Measurements from ENCODE around the gene FMNL2.

FMNL2 gene

DNA sequence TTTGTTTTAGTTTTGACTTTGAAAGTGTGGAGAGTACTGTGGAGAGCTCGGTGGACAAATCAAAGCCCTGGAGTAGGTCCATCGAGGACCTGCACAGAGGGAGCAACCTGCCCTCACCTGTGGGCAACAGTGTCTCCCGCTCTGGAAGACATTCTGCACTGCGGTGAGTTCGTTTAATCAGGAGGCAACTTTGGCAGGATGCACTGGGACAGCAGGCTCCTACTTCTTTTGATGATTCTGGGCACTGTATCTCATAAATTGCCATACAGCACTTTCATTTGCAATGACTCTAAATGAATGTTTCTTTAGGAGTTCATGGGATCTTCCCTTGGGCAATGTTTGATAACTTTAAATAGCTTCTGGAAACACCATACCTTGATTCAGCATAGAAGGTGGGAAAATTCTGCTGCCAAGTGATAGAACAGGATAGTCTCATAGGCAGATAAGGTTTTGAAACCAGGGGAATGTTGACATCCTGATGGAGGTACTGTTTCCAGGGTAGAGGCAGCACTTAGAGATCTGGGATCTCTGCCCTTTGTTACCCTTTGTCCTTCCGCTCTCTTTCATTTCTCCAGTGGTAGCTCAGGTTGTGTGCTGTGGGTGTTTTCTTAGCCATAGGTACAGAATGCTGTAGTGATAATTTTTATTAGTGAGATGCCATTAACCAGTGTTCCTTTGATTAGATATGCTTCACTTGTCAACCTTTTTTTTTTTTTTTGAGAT is 226.1 kb downstream of the FMNL2 start:
- DNase-seq = no peak

DNA sequence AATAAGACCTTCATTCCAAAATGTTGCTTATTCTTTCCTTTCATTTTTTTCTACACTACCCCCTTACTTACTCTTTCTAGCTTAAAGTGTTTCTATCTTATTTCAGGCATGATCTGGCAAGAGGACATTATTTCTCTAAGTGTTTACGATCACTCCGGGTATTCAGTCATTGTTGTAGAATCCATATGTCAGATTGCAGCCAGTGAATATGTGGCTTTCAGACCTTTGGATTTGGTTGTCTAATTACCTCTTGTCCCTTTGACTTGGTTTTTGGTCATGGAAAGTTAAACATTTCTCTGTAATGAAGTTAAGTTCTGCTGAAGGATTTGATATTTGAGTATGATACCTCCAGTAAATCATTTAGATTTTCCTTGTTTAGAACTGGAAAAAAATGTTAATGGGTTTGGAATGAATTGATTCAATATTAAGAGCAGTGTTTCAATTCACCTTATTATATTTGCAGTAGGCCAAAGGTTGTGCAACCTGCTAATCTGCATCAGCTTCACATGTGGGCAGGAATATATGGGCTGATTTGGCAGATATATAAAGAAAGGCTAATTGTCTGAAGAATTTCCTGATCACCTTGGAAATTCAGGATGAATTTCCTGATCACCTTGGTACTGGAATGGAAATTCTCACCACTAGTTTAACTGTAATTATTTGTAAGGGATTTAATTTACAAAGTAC is 227.4 kb downstream of the FMNL2 start:
- DNase-seq = no peak

DNA sequence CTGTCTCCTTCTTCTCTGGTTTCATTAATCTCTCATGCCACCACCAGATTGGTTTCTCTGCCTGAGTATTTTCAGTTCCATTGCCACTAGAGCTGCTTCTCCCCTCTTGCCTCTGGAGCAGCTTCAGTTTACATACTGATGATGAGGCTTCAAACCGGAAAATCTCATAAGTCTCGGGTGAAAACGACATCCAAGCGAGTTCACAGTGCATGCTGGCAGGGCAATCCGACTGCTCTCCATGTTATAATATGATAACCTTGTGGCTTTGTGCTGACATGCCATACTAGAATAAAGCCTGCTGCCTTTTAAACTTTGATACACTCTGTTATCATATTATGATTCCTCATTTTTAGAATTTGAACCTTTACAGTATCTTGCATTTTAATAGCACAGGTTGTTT is 228.8 kb downstream of the FMNL2 start:
- DNase-seq = no peak

DNA sequence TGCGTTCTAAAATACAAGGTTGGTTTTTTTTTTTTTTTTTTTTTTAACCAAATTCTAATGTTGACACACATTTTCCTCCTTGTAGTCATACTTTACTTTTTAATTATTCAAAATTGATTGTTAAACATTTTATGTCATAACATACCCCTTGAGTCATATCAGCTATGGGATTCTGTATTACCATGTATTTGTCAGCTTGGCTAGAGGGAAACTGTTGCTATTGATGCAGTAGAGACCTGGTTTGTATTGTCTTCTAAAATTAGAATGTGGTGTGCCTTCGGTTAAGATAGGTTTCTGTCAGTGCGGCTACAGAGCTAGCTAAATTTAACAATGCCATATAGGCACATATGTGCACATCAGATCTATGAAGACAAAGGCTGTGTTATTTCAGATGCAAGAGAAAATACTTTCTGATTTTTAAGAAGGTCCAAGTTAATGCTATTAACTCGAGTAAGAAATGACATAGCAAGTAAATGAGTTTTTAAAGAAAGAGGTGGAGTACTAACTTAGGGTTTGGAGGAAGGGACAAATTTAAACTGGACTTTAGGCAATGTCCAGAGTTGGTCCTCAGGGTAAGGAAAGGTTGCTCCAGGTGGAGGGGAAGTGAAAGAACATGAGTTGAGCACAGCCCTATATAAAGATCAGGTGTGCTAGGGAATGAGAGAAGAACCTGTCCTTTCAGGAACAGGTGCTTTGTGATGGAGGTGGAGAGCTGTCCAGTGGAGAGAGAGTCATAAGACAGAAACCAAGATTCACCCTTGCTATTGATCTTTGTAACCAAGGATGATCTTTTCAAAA is 230.0 kb downstream of the FMNL2 start:
- DNase-seq = no peak

DNA sequence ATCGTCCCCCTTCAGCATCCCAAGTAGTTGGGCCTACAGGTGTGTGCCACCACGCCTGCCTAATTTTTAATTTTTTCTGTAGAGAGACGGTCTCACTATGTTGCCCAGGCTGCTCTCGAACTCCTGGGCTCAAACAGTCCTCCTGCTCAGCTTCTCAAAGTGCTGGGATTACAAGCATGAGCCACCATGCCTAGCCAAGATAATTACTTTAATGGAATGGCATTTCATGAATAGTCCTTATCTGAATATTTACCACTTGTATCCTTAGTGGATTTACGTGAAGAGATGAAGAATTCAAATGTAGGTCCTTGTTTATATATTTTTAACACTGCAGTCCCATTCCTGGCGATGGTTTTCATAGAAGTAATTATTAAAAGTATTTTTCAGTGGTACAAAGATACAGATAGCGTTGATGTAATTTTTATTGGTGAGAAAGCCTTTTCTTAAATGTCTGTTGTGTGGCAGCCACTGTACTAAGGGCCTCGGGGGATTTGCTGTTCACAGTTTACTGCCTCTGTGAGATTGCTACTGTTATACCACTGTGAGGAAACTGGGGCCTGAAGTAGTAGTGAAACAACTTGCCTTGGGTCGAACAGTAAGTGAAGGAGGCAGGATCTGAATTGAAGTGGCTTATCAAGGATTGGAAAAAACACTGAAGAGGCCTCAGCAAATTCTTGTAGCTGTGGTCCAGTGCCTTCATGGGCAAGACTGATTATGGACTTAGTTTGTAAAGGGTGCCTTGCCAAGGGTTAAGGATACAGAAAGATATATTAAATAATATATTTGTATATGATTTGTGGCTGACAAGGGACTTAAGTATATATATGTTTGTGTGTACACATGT is 231.1 kb downstream of the FMNL2 start:
- no peak for DNase-seq

DNA sequence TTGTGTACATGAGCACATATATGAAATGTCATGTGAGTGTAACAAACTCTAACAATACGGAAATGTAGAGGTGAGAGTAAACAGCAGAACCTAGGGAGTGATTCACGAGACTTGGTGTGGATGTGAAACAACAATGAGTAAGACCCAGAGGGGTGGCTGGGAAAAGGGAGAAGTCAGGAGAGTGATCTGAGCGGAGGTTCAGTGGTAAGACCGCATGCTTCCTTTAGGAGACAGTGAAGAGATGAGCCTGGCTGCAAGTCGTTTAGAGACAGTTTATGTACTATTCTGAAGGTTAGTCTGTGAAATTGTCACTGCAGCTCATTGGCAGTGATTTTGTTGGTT is 231.7 kb downstream of the FMNL2 start:
- DNase-seq = no peak

DNA sequence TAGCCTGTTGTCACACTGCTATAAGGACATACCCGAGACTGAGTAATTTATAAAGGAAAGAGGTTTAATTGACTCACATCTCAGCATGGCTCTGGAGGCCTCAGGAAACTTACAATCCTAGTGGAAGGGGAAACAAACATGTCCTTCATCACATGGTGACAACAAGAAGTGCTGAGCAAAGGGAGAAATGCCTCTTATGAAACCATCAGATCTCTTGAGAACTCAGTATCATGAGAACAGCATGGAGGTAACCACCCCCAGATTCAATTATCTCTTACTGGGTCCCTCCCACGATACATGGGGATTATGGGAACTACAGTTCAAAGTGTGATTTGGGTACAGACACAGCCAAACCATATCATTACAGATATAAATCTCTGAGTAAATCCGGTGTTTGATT is 233.6 kb downstream of the FMNL2 start:
- no peak for DNase-seq

DNA sequence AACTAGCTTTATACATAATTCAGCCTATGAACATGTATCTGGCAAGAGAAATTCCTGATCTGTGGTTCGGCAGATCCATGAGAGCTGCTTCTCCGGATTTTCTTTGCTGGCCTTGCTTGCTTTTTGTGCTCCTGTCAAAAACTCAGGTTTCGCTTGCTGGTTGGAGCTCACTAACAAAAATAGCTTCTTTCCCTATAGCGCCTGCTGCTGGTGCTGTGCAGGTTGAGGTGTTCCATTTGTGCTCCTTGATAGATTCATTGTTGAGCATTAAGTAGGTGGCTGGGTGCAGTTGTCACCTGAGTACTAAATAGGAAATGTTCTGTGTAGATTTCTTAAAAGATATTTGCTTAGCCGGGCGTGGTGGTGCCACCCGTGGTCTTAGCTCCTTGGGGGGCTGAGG is 234.2 kb downstream of the FMNL2 start:
- DNase-seq = no peak

DNA sequence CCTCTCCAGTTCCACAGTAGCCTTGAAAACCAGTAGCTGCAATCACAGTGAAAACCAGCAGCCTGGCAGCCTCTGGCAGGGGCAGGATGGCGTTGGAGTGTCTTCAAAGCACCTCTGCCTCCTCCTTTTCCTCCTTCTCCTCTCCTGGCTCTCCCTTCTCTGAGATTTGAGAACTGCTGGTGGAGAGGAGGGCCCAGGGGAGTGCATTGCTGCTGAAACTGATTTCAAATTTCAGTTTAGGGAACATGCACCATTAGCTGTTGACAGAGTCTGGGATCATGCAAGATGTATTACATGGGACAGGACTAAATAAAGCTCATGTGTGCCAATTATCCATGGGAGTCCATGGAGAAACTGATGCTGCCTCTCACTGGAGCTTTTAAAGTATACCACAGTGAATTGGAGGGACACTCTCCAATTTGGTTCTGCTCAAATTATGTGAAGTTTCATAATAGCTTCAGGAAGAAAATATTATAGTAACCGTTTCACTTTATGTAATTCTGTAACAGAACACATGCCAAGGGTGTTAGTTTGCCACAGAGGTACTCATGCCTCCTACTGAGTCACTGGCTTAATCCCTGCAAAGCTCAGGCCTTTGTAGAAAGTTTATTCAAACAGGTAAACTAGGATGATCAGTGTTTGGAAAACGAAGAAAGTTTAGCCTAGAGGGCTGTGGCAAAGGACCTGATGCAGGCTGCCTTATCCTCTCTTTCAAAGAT is 236.2 kb downstream of the FMNL2 start:
- DNase-seq = no peak

DNA sequence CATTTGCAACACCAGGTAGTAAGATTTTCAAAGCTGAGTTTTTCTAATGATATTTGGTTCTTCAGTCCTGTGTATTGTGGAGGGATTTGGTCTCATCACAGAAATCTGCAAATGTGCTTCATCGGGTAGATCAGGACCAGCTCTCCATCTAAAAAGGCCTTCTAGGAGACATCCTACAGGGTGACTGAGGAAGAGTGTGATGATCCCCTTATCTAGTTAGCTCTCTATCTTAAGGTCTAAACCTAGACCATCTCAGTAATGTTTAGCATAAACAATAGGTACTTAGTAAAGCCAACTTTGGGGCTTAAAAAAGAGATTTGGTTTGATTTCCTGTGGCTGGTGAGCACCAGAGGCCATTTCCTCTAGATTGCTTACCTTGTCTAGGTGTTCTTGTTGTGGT is 237.1 kb downstream of the FMNL2 start:
- DNase-seq = no peak

DNA sequence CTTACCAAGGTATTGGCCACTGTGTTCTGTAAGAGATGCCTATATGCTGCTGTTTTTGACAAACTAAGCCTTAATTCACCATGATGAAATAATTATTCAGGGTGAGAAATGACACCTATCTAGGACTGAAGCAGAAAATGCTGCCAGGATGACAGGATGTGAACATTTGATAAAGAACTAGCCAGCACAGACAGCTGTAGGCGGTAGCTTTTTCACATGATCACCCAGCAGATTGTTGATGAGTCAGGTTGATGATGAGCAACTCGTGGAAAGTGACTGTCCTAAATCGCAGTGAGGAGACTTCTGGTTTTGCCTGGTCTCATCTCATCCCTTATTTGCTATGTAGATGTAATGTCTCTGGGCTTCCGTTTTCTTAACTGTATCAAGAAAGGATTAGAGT is 238.2 kb downstream of the FMNL2 start:
- DNase-seq = peak; percentile 32 to 63

DNA sequence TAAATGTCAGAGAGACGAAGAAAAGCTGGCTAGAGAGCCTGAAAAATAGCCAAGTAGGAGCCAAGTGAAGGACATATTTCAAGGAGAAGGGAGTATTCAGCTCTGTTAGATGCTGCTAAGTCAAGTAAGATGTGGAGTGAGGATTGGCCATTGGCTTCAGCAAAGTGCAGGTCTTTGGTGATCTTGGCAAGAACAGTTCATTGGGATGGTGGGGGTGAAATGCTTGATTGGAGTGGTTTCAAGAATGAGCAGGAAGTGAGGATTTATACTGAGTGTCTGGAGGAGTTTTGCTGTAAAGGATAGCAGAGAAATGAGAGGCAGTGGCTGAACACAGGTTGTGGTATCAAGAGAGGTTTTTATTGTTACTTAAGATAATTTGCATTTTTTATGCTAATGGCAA is 242.6 kb downstream of the FMNL2 start:
- no peak for DNase-seq

DNA sequence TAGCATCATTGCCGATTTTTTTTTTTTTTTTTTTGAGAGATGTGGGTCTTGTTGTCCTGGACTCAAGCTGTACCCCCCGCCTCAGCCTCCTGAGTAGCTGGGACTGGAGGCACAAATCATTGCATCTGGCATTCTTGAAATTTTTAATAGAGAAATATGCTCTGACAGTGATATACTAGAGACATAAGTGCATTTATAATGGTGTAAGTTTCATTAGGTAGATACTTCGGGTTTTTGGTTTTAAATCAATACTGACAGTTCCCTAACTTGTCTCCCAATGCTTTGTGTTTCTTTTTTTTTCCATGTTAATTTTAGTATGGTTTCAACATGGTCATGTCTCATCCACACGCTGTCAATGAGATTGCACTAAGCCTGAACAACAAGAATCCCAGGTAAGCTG is 243.6 kb downstream of the FMNL2 start:
- no peak for DNase-seq

DNA sequence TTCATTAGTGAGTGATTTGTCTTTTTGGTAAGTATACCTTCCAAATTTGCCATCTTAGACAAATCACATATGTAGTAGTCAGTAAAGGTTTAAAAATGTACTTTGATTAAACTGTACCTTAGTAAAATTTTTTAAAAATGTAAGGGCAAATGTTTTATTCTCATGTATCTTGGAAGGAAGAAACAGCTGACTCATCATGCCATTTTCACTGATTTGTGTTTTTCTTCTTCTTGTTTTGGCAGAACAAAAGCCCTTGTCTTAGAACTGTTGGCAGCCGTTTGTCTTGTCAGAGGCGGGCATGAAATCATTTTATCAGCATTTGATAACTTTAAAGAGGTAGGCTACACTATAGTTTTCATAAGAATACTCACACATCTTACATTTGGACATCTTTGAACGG is 245.7 kb downstream of the FMNL2 start:
- peak in 1 of 2 donors; percentile 81 for DNase-seq

DNA sequence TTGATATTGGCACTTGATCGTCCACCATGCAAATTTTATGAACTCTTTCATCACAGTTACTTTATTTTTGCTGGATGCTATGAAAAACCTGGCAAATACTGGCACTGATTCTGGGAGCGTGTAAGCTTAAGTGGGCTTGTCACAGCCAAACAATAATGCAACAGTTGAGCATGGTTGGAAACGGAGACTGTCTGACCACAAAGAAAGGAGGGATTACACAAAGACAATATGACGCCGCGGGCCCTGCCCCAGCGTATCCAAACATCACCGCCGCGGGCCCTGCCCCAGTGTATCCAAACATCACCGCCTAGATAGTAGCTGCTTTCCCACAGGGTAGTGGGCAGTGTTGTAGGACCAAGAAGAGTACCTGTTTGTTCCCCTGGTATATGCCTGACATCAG is 246.4 kb downstream of the FMNL2 start:
- DNase-seq = no peak

DNA sequence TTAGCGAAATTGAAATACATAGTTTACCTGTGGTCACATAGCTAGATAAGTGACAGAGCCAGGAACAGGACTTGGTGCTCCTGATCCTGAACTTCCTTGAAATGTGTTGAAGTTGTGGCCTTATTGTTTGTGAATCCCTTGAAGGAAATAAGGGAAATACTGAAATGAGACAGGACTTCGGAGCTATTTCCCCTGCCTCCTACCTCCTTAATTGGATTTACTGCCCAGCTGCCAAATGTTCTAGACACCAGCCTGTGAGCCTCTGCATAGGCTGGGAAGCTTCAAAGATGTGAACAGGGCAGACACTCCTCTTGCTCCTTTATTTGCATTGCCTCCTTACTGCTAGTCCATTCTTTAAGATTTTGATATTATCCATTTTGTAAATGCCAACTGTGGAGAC is 247.1 kb downstream of the FMNL2 start:
- no peak for DNase-seq

DNA sequence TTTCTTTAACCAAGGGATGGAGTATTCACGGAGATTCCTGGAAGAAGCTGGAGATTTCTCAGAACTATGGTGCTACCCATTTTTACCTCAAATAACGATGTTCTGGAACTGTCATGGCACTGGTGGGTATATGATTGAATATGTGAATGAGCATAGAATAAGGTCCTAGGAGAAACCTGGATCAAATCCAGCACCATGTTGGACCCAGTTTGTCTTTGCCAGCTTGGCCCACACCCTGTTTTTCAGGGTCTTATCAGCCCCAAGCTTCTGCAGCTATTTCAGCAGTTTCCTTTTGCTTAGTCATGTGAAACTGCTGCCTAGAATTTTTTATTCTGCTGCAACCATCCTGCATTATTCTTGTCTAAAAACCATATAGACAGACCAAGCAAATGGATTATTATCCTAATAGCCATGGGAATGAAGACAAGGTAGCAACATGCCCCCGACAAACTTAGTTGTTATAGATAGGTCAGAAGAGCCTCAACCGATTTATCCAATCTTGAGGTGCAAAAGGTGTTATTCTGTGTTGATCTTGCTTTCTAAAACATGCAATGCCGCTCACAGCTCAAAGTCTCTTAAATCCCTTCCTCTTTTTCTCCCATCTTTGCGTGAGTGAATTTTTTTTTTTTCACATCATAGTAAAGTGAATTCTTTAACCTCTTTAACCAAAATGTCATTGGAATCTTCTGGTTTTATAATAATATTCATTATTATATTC is 248.7 kb downstream of the FMNL2 start:
- no peak for DNase-seq

DNA sequence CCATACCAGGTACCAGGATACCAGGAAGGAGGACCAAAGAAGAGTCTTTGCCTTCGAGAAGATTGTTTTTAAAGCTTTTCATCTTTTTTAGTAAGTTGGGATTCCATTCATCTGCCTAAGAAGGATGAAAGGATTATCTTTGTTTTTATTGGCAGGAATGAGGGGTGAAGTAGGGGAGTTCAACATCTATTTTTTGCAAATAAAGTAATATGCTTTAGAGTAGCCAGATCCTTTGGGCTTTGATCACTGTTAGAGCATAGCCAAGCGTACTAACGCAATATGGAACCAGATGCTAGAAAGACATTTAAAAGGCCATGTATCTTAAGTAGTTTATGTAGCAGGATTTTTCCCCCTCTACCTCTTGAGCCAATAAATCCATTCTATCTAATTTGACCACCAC is 249.3 kb downstream of the FMNL2 start:
- no peak for DNase-seq

DNA sequence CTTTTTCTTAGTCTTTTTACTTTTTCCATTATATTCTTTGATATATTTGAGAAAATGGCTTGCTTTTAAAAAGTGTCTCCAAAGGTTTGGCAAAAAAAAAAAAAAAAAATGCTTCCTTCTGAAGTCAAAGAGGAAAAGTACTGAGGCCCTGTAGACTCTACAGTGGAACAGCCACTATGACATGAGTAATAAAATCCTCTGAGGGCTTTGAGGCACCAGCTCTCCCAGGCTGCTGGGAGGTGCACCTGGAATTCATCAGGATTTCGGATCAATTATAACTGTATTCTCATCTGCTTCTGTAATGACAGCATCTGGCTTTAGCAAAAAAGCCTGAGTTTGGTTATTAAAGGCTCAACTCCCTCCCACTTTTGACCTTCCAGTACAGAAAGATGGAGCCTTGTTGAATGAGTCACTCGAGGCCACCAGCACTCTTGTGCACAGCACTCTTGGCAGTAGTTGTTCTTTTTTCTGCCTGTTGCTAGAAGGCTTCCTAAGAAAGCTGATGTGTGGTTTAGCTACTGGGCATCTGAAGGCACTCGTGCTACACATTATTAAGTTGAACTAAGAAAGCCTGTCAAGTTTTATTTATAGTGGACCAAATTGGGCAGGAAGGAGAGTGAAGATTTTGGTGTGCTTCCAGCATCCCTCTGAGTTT is 251.0 kb downstream of the FMNL2 start:
- DNase-seq = peak in 1 of 2 donors; percentile 39

DNA sequence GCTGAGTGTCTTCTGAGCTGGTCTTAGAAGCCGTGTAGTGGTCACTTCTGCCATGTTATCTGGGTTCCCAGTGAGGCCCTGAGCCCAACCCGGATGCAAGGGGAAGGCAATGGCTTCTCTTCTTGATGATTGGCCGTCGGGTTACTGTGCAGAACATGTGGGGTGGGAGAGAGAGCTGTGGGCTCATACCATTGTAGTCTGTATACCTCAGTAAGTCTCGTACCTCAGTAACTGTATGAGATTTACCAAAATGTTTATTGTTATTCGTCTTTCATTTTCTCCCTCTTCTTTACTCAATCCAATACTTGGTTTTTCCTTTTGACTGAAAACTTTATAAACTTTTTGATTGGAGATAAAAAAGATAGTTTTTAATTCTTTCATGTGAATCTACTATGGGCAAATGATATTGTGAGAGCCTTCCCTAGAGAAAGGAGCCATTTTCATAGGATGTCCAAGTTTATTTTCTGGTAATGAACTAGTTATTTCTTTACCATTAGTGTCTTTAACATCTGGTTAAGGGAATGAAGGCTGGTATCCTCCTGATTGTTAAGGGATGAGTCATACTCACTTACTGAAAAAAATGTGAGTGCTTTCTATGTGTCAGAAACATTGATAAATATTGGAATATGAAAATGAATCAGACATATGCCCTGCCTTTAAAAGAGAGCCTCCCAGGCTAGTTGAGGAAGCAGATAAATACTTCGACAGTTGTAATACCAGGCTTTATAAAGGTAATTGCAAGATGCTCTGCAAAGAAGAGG is 252.4 kb downstream of the FMNL2 start:
- no peak for DNase-seq

Measured in hippocampal formation (tissue), 2 donors.